Urothelium cell line (cell line): ENCODE results near the gene ZDHHC8.

ENCODE experiments used
- DNase-seq: peaks from one replicate; pipeline ENCODE4 v3.0.0; 2011; ENCODE audit warnings: low spot score, mixed read lengths
- FAIRE-seq: peaks from 2 replicates; lab custom pipeline; 2011; peaks lifted over from hg19 to GRCh38; lab: Jason Lieb, UNC

ZDHHC8 gene

GRCh38 chr22:20096574-20097420 lies 34.8 kb upstream of the ZDHHC8 start:
- DNase-seq (no peak), FAIRE-seq (no peak)

GRCh38 chr22:20099099-20099711 lies 32.4 kb upstream of the ZDHHC8 start:
- no peak for FAIRE-seq
- no peak for DNase-seq

DNA sequence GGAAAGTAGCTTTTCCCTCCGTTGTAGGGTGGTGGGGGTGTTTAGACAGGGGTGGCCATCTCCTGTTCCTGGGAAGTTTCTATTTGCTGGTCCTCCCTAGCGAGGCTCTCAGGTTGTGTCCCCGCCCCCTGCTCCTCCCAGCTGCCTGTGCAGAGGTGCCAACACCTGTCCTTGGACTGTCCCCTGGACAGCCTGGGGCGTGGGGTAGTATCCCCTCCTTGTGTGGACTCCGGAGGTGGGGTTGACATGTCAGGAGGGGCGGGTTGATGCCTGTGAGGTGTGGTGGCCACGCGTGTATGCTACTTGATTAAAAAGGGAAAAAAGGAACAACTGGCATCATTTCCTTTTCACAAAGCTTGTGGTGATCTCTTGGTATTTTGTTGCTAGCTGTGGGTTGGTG lies 30.0 kb upstream of the ZDHHC8 start:
- peak; percentile 9 for FAIRE-seq
- DNase-seq, result no peak

GRCh38 chr22:20102203-20102780 lies 29.3 kb upstream of the ZDHHC8 start:
- FAIRE-seq, result peak; percentile 96
- no peak for DNase-seq

GRCh38 chr22:20105456-20106204 lies 26.0 kb upstream of the ZDHHC8 start:
- DNase-seq (no peak), FAIRE-seq (no peak)

- no peak for FAIRE-seq
- no peak for DNase-seq
Observed at GRCh38 chr22:20106205-20106848, 25.3 kb upstream of the ZDHHC8 start.

- FAIRE-seq (peak; percentile 77), DNase-seq (no peak)
Observed at GRCh38 chr22:20106849-20107237, 24.8 kb upstream of the ZDHHC8 start.

DNA sequence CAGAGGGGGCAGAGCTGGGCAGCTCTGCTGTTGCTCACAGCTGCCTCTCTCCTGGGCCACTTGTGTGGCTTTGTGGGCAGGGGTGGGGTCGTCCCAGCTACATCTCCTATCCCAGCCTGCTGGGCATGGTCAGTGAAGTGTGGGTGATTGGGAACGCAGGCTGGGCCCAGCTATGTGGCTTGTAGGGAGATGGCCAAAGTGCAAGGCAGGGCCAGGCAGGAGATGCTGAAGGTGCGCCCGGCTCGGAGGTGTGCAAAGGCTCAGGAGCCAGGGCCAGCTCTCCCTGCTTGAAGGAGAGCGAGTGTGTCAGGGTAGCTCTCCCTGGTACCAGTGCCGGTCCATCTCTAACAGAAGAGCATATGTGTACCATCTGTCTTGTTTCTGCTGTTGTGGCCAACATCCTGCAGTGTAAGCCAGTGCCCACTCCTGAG lies 24.1 kb upstream of the ZDHHC8 start:
- DNase-seq (no peak), FAIRE-seq (peak; percentile 20)

DNA sequence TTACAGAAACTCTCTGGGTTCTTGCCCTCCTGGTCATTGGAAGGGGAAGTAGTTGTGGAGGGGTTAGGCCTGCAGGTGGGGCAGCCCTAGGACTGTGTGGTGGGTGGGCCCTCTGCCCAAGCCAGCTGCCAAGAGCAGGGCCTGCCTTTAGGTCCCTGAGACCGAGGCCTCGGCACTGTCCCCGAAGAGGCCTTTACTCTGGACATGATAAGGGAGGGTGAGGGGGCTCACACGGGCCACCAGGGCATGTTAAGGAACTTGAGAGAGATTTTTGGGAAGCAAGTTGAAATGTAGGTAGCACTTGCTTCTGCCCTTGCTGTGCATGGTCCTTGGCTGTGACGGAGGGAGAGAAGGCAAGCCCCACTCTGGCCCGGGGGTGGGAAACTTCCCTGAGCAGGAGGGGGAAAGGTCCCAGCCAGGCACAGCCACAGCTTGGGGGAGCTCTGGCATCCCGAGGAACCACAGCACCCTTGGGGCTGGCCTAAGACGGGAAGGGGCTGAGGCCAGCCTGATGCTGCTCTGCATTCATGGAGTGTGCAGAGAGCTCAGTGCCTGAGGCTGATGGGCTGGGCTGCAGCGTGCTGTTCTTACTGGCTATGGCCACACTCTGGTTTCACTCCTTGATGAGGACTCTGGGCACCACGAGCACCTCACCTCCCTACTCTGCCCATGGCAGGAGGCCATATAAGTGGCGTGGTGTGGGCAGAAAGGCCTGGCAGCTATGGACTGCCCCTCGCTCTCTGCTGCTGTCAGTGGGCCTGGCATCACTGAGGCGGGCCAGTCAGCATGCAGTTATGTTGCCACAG lies 23.4 kb upstream of the ZDHHC8 start:
- DNase-seq (no peak), FAIRE-seq (peak; percentile 63)

DNA sequence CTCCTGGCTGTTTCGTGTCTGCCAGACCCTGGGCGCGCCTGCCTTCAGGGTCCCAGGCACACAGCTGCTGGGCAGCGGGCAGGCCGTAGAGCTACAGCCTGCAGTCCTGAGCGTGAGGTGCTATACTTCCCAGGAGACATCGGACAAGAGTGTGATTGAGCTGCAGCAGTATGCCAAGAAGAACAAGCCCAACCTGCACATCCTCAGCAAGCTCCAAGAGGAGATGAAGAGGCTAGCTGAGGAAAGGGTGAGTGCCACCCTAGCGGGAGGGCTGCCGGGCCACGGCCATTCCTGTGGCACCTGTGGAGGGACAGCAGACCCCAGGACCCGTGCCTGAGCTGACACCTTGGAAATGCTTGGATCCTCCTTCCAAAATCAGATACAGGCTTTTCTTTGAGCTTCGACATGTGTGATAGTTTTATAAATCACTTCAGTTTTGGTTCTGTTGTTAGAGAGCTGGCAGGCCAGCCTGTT lies 22.8 kb upstream of the ZDHHC8 start:
- peak; percentile 78 for FAIRE-seq
- DNase-seq, result no peak

DNA sequence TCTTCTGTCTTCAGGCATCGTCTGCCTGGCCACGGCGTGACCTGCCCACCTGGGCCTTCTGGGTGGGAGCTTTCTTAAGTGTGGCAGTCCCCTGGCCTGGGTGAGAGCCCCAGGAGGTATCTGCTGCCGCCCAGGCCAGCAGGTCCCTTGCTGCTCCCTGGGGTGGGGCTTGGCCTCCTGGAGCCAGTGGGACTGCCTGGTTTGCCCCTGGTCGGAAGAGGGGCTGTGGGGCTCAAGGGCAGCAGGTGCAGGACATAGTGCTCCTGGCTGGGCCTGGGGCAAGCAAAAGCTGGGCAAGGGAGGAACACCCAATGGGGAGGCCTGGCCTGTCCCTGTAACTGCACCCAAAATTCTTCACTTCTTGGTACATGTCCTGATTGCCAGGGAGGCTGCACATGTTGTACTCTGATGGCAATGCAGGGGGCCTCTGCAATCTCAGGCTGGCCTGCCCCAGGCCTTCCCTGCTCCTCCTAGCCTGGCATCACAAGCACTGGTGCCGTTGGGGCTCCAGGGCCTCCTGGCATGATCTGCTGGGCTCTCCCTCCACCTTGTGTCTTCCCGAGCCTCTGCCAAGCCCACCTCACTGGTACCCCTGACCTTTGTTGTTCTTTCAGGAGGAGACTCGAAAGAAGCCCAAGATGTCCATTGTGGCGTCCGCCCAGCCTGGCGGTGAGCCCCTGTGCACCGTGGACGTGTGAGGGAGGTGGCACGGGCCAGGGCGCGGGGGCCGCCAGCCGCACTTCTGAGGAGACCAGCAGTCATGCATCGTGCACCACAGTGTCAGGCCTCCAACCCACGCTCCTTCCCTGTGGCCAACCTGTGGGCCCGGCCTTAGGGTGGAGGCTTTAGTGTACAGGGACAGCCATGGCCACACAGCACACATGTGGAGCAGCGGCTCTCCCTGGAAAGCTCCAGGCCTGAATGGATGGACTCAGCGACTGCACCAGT lies 21.9 kb upstream of the ZDHHC8 start:
- FAIRE-seq, result no peak

GRCh38 chr22:20110359-20110985 lies 21.1 kb upstream of the ZDHHC8 start:
- FAIRE-seq, result no peak
- no peak for DNase-seq

More for the DNA sequence above, 21.9 kb upstream of the ZDHHC8 start:
- DNase-seq, result no peak

DNA sequence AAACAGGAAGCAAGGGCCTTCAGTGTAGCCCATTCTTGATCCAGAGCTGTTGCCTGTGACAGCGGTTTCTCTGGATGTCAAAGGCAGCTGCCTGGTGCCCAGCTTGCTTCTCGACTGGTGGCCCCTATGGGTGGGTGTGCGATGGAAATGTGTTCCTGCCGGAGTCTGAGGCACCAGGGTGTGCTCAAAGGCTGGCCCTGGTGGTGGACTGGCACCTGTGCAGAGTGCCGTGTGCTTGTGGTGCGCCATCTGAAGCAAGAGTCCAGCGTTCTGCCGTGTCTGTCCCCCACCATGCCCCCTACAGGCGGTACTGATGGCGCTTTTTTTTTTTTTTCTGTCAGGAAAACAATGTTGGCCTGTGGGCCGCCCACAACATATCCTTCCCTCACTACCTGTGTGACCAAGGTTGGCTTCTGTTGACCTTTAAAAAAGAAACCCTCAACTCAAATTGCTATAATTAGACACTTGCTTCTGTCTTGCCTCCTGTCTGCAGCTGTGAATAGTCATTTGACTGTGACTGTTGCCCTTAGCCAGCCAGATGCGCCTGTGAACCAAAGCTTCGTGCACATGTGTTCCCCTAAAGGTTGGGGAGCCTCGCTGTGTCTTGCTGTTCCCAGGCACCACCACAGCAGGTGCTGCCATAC lies 20.4 kb upstream of the ZDHHC8 start:
- peak; percentile 74 for DNase-seq
- FAIRE-seq, result peak; percentile 27

GRCh38 chr22:20111689-20112622 lies 19.6 kb upstream of the ZDHHC8 start:
- no peak for DNase-seq
- FAIRE-seq, result peak; percentile 40

DNA sequence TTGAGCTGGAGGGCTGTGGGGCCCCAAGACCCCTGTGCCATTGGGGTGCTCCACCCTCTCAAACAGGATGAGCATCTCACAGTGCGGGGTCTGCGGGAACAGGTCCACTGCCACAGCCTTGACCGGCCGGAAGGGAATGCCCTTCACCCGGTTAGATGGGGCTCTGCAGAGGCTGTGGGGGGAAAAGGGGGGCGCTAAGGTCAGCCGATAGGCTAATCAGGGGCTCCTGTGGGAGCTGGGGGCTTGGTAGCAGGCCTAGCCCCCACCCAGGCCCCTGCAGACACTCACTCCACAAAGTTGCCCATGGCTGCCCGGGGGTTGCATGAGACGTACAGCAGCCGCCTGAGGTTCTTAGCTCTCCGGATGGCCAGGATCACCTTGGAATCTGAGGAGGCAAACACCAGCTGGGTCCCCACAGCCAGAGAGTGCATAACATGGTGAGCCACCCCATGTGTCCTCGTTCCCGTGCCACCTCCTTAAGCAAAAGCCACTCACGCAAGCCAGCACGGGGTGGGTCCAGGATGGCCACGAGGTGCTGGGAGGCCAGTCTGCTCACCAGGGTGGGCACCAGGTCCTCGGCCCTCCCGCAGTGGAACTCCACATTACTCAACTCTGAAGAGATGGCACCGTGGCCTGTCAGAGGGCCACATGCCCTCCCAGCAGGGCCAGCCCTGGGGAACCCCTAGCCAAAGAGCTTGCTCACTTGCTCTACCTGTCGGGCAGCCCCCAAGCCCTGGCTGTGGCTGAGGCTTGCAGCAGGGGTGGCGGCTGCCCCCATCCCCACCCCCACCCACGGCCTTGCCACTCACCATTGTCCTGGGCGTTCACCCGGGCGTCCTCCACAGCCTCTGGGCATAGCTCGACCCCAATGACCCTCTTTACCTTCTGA lies 18.7 kb upstream of the ZDHHC8 start:
- no peak for DNase-seq
- FAIRE-seq, result peak; percentile 62
